ENCODE results near the gene TMEM245. TPM values are rescaled to one million over a fixed set of nuclear protein-coding genes. Genes with fewer than 3 reads are reported as not detected.
"Not testable (repeated sequence)": the region's sequence is repeated elsewhere in the genome, so short reads cannot be mapped to it uniquely, and the experiment has no call there.

The TMEM245 gene
- total RNA-seq, 1 donor from 2014 or later = 37.2 TPM

DNA sequence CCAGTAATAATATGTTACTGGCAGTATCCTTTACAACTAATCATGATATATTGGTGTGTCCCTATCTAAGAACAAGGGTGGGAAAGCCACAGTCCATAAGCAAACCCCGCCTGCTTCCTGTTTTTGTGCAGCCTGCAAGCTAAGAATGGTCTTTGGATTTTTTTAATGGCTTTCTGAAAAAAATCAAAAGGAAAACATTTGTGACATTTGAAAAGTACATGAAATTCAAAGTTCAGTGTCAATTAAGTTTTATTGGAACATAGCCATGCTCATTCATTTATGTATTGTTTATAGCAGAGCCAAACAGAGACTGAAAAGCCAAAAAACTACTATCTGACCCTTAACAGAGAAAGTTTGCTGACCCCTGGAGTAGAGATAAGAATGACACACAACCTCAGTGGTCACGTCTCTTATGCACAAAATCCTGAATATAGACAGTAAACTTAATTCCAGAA, 12.8 kb upstream of the TMEM245 start:
- DNase-seq = no peak

DNA sequence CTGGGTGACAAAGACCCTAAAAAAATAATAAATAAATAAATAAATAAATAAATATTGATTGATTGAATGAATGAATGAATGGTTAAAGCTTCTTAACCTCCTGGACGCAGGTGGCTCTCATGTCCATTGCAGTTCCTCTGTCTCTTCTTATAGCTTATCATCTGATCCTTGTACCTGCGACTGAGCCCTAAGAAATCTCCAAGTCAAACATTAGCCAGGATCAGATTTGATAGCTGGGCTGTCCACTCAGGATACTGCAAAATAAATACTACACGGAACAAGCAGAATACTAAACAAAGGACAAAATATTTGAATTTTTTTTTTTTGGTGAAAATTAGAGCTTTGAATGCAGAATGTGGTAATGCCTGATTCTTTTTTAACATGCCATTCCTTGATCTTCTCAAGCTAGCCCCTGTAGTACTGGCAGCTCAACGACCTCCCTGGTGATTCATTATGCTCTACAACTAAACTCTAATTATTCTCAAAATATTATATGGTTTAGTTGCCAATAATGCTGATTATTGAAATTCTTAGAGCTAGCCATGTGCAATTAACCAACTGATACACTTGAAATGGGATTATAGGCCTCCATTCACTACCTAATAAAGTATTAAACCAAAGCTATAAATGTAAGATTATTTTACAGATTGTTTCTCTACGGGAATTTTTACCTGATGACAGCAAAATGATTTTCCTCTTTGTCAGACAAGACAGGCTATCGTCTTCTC, 9.9 kb upstream of the TMEM245 start:
- DNase-seq = no peak

DNA sequence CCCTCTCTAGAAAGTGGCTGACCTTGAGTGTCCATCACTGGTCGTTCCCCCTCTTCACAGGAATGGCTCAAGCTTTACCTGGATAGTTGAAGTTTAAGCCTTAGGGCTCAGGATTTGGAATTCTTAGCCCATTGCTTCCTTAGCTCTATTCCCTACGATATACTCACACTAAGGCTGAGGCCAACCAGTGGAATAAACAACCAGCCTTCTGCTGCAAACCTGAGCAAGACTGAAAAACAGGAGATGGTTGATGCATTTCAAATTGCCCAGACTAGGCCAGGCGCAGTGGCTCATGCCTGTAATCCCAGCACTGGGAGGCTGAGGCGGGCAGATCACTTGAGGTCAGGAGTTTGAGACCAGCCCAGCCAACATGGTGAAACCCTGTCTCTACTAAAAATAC, 6.9 kb upstream of the TMEM245 start:
- not testable (repeated sequence) for DNase-seq

DNA sequence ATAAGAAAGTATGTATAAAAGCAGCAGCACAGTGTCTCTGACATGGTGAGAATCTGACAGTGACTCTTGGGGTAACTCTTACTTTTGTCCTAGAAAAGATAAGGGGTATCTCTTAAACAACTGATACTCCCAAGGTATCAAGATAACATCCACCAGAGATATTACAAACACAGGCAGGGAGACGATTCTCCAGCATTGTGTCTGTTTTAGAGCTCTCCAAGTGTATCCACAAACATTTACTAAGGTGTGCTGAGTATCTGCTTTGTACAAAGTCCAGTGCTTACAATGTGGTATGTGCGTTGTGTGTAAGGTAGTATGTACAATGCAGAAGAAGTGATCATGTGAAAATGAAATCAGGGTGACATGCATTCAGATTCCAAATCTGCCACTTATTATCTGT, 4.4 kb upstream of the TMEM245 start:
- DNase-seq = no peak

DNA sequence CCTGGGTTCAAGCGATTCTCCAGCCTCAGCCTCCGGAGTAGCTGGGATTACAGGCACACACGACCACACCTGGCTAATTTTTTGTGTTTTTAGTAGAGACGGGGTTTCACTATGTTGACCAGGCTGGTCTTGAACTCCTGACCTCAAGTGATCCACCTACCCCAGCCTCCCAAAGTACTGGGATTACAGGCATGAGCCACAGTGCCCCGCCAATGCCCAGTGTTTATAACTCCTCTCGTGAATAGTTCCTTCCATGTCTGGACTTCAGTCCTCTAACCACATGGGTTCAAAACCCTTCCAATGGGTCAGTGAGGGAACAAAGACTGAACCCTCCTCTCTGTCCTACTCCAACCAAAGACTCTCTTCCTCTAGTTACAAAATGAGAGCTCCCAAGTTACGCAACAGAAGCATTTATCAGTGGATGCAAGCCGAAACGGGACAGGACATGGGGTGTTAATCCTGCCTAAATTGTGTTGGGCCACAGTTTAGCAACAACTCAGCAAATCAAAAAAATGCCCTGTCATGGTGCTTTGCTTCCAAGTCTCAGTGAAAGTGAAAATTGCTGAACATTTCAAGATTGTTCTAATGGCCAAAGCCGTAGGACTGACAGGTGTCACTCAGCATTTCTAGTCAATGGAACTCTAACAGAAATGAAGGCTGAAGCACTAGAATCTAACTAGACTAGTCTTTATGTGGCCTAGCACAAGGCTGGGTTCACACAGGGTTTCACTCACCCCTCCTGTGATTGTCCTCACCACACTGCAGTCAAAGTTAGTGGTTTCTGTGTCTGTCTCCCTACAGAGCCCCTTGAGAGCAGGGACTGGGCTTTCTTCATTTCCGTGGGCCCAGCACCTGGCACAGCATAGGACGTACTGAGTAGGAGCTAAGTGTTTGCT, 3.2 kb upstream of the TMEM245 start:
- DNase-seq = no peak

DNA sequence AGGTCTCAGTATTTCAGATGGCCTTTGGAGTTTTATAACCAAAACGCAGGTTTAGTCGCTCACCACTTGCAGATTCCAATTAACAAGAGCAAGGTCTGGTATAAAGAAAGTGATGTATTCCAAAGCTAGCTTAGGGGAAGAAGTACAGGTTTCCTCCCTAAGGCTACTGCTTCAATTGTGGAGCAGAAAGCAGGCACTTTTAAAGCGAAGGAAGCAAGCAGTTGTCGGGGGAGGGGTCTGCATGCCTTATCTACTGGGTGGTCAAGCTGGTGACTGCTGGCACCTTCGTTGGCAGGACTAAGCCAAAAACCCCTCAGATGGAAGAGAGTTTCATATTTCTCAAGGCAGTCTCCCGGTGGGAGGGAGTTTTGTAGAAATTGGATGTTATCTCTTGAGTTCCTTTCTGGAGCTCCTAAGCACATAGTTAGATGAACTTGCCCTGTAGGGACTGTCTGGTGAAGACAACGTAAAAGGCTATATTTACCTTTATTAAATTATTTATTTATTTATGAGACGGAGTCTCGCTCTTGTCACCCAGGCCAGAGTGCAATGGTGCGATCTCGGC, 1.6 kb upstream of the TMEM245 start:
- no peak for DNase-seq

DNA sequence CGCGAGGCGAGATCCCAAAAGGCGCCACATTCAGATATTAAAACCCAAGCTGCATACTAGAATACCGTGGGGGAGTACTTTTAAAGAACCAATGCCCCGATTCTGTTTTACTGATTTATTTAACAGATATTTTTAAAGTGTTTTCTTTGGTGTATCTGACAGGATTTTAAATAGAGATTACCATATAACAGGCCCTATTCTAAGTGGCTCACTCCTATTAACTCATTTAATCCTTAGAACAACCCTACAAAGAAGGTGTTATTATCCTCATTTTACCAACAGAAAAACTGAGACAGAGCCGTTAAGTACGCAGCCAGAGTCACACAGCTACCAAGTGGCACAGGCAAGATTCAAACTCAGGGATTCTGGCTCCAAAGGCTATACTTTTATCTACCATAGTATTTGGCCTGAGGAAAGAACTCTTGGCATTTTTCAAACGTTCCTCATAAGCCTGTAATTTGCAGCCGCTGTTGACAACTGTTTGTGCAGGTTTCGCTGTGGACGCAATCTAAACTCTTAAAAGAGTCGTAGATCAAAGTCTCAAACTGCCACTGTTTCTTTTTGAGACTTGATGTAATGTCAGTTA, 550 bp upstream of the TMEM245 start:
- DNase-seq = no peak

DNA sequence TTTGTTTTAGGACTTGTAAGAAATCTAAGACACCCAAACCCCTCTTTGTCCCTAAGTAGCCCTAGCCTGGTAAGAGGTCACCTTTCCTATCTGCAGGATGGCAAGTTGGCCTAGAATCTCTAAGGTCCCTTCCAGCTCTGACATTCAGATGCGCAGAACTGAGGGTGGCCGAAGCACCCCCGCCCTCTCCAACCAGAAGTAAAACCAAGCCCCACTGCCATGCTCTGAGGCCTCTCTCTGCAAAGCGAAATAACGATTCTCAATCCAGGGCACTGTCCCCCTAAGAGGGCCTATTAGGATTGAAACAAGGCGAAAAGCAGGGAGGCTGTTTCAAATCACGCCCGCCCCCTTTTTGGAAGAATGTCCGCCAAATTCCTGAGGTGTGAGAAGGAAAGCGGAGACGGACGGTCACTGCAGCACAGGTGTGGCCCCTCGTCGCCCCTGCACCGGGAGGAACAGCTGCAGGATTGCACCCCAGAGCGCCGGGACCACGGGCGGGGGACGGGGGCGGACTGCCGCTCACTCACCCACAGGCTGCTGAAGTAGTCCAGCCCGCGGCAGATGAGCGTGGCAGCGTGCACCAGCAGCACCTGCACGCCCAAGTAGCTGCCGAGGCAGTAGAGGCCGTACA, 824 bp downstream of the TMEM245 start:
- no peak for DNase-seq

DNA sequence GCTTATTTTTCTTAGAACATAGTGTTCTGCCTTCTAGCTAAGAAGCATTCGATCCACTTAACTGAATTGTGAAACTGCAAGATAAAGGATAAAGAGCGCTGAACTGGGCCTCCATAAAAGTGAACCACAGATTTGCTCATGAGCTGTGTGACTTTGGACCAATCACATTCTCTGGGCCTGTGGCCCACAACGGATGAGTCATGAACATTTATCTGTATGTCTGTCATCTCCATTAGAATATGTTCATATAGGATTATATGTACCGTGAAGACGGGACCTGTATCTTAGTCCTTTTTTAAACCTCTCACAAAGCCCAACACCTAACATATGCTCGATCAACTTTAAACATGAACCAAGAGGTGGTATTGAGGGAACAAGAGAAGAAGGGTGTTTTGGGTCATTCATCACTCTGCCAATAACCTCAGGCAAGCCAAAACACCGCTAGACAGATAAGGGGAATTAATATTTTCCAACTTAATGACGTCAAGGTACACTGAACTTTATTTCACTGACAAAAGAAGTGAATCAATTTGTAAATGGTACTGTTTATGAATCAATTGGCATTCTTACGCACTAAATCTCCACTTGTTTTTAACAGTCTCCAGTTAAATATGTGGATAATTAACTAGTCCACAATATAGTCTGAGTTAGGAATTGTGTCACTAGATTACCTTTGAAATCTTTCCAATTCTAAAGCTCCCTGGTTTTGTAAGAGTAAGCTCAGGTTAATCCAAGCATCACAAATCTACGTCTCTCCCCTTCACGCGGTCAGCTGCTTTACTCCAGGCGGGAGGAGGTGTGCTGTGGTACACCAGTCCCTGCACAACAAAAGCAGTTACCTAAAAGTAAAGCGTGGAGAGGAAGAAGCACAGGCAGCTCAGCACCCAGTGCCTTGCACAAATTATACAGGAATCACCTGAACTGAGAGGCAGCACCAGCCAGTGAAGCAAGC, 1.6 kb downstream of the TMEM245 start:
- DNase-seq = no peak

DNA sequence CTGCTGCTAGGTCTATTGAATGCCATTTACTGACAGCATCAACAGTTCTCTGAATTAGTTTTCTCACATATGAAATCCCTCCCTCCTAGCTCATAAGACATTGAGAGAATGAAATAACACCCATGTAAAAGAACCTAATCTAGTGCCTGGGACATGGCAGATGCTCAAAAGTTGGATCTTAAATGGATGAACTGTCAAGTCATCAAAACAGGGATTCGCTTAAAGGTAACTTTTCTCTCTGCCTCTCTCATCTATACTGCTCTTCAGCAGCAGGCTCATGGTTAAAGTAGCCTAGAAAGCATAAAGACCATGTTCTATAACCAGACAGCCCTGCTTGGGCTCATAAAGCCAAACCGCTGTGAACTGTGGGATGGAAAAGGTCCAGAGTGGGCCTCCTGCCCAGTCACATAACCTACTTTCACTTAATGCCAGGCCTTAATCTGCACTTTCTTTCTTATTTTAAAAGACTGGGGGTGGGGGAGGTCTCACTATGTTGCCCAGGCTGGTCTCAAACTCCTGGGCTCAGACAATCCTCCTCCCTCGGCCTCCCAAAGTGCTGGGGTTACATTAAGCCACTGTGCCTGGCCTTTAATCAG, 3.7 kb downstream of the TMEM245 start:
- no peak for DNase-seq

DNA sequence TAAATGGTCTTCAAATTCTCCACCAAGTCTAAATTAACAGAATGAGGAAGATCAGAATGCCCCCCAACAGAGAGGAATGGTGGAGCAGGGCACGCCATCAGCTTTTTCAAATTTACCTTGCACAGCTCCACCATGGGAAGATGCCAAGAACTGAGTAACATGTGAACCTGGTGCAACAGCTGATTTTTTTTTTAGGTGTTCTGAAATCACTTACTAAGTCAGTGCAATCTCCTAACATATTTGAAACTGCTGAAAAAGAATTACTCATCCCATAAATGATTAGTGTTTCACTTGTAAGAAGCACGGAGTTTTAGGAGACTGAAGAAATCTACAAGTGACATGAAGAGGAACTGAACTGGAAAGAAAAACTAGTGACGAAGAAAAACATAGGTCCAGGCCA, 5.1 kb downstream of the TMEM245 start:
- no peak for DNase-seq

DNA sequence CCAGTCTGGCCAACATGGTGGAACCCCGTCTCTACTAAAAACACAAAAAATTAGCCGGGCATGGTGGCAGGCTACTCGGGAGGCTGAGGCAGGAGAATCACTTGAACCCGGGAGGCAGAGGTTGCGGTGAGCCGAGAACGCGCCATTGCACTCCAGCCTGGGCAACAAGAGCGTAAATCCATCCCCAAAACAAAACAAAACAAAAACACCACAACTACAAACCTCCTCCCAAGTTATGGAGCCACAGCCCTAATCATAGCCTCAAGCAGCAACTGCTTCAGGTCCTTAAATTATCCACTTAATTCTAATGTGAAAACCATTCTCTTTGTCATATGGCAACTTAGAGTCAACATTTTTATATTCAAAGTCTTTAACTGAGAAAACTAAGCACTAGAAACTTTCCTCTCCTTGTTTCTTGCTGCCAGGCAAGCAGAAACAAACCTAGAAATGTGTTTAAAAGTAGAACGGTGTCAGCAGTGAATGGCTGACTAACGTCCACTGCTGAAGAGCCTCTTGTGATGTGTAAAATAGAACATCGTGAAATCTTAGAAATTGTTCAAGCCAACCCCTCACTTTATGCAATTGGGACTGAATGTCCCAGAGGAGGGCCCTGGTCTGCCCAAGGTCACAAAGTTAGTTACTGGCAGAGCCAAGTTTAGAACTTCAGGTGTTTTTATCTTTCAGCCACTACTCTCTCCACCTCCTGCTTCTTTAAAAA, 5.7 kb downstream of the TMEM245 start:
- no peak for DNase-seq

DNA sequence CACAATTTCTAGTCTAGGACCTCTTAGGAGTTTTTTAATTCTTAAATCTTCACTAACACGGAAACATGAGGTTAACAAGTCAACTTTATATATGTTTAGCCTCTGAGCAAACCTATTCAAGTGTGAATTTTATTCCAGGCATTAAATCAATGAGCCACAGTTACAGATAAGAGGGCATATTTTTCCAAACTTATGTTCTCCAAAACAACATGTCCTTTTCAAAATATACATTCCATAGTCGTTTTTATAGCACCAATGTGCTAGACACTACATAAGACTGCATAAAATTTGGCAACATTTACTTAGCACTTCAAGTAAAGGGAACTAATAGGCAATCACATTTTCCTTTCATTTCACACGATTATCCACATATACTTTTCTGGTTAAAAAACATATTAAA, 6.5 kb downstream of the TMEM245 start:
- DNase-seq = no peak

DNA sequence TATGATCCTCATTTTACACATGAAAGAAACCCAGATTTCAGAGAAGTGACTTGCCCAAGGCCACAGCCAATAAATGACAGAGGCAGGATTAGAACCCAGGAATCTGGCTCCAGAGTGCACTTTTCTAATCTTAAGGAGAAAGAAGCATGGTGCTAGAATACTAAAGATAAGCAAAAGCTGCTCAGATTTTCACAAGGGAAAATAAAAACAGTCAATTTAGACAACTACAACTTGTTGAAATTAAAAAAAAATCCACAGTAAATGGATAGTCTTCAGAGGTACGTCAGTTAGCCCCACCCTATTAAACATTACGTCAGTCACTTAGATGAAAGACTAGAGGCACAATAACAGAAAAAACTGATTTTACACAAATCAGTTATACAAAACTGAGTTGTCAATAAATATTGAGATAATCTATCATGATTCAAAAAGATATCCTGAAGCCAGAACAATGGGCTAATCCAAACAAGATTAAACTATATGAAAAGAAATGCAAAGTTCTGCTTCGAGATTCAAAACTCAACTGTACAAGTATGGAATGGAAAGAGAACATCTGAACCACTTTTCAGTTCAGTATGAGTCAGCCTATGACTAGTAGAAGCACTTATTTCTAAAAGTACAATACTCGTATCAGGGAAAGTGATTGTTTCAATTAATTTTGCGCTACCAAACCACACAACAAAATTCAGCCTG, 9.3 kb downstream of the TMEM245 start:
- no peak for DNase-seq

DNA sequence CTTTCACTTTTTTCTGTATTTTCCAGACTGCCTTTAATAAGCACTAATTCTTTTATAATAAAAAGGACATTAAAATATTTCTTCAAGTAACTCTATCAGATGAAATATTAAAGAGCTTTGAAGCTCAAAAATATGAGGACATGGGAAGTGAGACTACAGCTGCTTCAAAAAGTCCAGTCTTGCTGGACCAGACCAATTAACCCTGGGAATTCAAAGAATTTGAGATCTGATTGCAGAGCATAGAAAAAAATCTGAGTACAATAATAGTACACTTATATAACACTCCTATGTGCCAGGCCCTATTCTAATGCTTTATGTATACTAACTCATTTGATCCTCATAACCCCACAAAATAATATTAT, 9.8 kb downstream of the TMEM245 start:
- DNase-seq = no peak

DNA sequence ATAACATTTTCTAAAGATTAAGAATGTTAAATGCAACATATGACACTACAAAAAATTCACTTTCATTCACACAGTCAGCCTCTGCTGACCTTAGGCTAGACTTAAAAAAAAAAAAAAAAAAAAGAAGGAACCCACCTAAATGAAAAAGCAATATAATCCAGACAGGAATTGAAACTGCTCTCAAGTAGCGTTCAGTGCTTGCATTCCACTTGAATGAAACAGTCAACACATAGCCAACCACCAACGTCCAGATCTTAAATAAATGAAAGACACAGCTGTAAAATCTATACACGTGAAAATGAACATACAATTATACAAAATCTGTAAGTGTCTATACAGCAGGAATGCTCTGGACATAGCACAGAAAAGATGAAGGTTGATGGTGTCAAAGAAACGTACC, 11.4 kb downstream of the TMEM245 start:
- DNase-seq = no peak

DNA sequence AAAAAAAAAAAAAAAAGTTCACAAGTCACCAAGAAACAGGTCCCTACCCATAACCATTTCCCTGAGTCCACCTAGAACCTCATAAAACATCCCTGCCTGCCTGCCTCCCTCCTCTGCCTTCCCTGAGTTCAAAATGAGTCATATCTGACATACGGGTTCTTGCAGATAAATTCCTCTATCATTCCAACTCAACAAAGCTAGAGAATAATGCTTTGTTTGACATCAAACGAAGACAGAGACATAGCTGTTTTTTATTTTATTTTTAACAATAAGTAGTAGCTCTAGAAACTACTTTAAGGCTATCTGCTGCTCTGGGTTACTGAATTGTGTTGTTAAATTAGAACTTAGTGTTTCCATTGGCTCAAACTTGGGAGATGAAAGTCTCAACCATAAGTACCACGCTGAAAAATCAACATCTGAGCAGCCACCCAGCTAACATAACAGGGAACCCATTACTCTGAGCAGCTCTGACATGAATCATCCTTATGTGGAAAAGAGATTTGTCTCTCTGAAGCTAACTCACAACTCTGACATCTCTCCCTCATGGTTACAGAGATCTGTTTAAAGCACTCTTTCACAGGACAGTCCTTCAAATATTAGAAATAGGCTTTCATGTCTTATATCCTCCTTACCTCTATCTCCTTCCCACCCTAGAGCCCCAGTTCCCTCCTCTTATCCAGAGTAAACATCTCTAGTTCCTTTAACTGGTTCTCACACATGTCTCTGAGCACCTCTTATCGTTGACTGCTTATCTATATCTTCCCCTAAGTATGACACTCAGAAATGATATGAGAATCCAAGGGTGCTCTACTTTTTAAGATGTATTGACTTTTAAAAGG, 12.1 kb downstream of the TMEM245 start:
- no peak for DNase-seq

DNA sequence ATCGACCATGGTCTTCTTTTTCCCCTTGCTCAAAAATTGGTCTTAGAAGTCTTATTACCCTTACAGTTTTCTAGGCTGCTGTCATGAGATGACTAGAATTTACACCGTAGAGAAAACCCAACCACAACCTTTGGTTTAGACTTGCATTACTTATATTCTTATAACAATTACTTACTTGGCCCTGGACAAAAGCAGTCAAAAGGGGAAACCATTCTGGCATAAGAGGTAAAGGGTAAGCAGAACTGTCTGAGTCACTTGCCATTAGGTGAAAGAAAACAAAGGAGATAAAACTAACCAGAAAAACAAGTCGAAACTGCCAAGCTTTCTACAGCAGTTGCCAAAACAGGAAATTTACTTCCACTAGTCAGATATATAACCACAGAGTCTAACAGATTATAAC, 17.9 kb downstream of the TMEM245 start:
- no peak for DNase-seq

DNA sequence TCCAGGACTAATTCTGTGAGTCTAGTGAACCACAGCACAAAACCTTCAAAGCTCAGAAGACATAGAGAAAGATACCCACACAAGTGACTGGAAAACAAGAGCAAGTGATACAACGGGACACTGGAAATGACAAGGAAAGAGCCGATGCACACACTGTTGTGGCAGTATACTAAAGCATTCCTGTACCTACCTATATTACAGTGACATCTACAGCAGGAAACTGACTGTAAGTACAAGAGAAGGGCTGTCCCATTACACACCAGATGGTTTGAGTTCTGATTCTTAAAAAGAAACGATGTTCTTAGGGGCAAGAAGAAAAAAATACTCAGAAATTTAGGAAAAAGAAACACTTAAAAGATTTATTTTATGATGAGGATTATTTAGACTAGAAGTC, 18.5 kb downstream of the TMEM245 start:
- DNase-seq = no peak

Measured in skin of body (tissue), 2 donors.